Activated T-cell treated with anti-CD3 and anti-CD28 coated beads, Interleukin-2, amount 50 U/mL, for 24 hours (primary cell): ENCODE measurements around the gene NDOR1.

Experiments
- DNase-seq: peaks from one replicate; pipeline ENCODE4 v3.0.0-alpha.2; 2020
- H3K27ac Mint-ChIP-seq: 2 replicates; pipeline ENCODE4 v1.8.0; 2020; ENCODE audit warnings: mild to moderate bottlenecking, mixed read lengths
- H3K27me3 Mint-ChIP-seq: 2 replicates; pipeline ENCODE4 v1.8.0; 2020; ENCODE audit warnings: mixed read lengths
- H3K36me3 Mint-ChIP-seq: 2 replicates; pipeline ENCODE4 v1.8.0; 2020; ENCODE audit warnings: low read depth, mixed read lengths
- H3K4me1 Mint-ChIP-seq: 2 replicates; pipeline ENCODE4 v1.8.0; 2020; ENCODE audit warnings: low read depth, mixed read lengths
- H3K4me3 Mint-ChIP-seq: 2 replicates; pipeline ENCODE4 v1.8.0; 2020; ENCODE audit warnings: mild to moderate bottlenecking, moderate library complexity, mixed read lengths
- H3K9me3 Mint-ChIP-seq: 2 replicates; pipeline ENCODE4 v1.8.0; 2020; ENCODE audit warnings: mixed read lengths

Gene NDOR1

GRCh38 chr9:137164370-137165249 is 40.9 kb upstream of the NDOR1 start:
- H3K9me3 Mint-ChIP-seq: no peaks in the 10 kb centered on the region
- peaks cover 72% of the 10 kb centered on the region for H3K27me3 Mint-ChIP-seq
- no peaks in the 10 kb centered on the region for H3K36me3 Mint-ChIP-seq
- H3K4me3 Mint-ChIP-seq: no peak overlapping the region
- no peak for DNase-seq
- no peak overlapping the region for H3K27ac Mint-ChIP-seq
- peaks cover 11% of the 10 kb centered on the region for H3K4me1 Mint-ChIP-seq

GRCh38 chr9:137165250-137165836 is 40.2 kb upstream of the NDOR1 start:
- H3K27me3 Mint-ChIP-seq: peaks cover 70% of the 10 kb centered on the region
- peaks cover 11% of the 10 kb centered on the region for H3K4me1 Mint-ChIP-seq
- no peak overlapping the region for H3K27ac Mint-ChIP-seq
- DNase-seq: no peak
- no peaks in the 10 kb centered on the region for H3K36me3 Mint-ChIP-seq
- no peak overlapping the region for H3K4me3 Mint-ChIP-seq
- no peaks in the 10 kb centered on the region for H3K9me3 Mint-ChIP-seq

GRCh38 chr9:137166380-137167229 is 38.9 kb upstream of the NDOR1 start:
- DNase-seq: no peak
- no peak overlapping the region for H3K27ac Mint-ChIP-seq
- H3K9me3 Mint-ChIP-seq: no peaks in the 10 kb centered on the region
- H3K36me3 Mint-ChIP-seq: no peaks in the 10 kb centered on the region
- H3K4me1 Mint-ChIP-seq: peaks cover 11% of the 10 kb centered on the region
- peaks cover 72% of the 10 kb centered on the region for H3K27me3 Mint-ChIP-seq
- no peak overlapping the region for H3K4me3 Mint-ChIP-seq

- H3K27me3 Mint-ChIP-seq: peaks cover 76% of the 10 kb centered on the region
- no peak overlapping the region for H3K4me3 Mint-ChIP-seq
- peaks cover 11% of the 10 kb centered on the region for H3K4me1 Mint-ChIP-seq
- no peaks in the 10 kb centered on the region for H3K36me3 Mint-ChIP-seq
- no peak overlapping the region for H3K27ac Mint-ChIP-seq
- DNase-seq: no peak
- H3K9me3 Mint-ChIP-seq: no peaks in the 10 kb centered on the region
Observed at GRCh38 chr9:137167277-137167746, 38.2 kb upstream of the NDOR1 start.

- DNase-seq: no peak
- H3K4me3 Mint-ChIP-seq: no peak overlapping the region
- H3K27me3 Mint-ChIP-seq: peaks cover 77% of the 10 kb centered on the region
Observed at GRCh38 chr9:137167747-137168572, 37.5 kb upstream of the NDOR1 start.

GRCh38 chr9:137168573-137168903 is 37.0 kb upstream of the NDOR1 start:
- Mint-ChIP-seq H3K27ac (no peak overlapping the region), H3K9me3 (no peaks in the 10 kb centered on the region), H3K4me1 (peaks cover 5% of the 10 kb centered on the region), H3K4me3 (no peak overlapping the region), H3K27me3 (peaks cover 77% of the 10 kb centered on the region), H3K36me3 (no peaks in the 10 kb centered on the region)
- DNase-seq: no peak

More at GRCh38 chr9:137167747-137168572, 37.5 kb upstream of the NDOR1 start:
- no peaks in the 10 kb centered on the region for H3K36me3 Mint-ChIP-seq
- H3K4me1 Mint-ChIP-seq: peaks cover 9% of the 10 kb centered on the region
- no peaks in the 10 kb centered on the region for H3K9me3 Mint-ChIP-seq
- H3K27ac Mint-ChIP-seq: no peak overlapping the region

GRCh38 chr9:137168904-137169856 is 36.3 kb upstream of the NDOR1 start:
- peak; percentile 50 for DNase-seq
- H3K9me3 Mint-ChIP-seq: no peaks in the 10 kb centered on the region
- H3K36me3 Mint-ChIP-seq: no peaks in the 10 kb centered on the region
- H3K27me3 Mint-ChIP-seq: peaks cover 79% of the 10 kb centered on the region
- H3K4me3 Mint-ChIP-seq: peak overlapping the region; percentile 51
- H3K4me1 Mint-ChIP-seq: peaks cover 6% of the 10 kb centered on the region
- no peak overlapping the region for H3K27ac Mint-ChIP-seq

GRCh38 chr9:137169896-137170358 is 35.6 kb upstream of the NDOR1 start, which contains the start of gene LRRC26:
Gene LRRC26, minus strand, starts transcription at chr9:137170051. Its CDS starts 108 bp downstream, at chr9:137169943.
- Mint-ChIP-seq H3K4me3 (peak within 1 kb of the TSS; percentile 51), H3K9me3 (no peaks in the 10 kb centered on the region), H3K27me3 (peaks cover 71% of the 10 kb centered on the region), H3K4me1 (peaks cover 10% of the 10 kb centered on the region), H3K36me3 (no peaks in the 10 kb centered on the region), H3K27ac (no peak within 1 kb of the TSS)
- DNase-seq: no peak

GRCh38 chr9:137170486-137171148 is 34.9 kb upstream of the NDOR1 start:
- H3K4me1 Mint-ChIP-seq: peaks cover 12% of the 10 kb centered on the region
- H3K9me3 Mint-ChIP-seq: no peaks in the 10 kb centered on the region
- H3K27me3 Mint-ChIP-seq: peaks cover 64% of the 10 kb centered on the region
- DNase-seq: no peak
- H3K27ac Mint-ChIP-seq: no peak overlapping the region
- H3K36me3 Mint-ChIP-seq: no peaks in the 10 kb centered on the region
- no peak overlapping the region for H3K4me3 Mint-ChIP-seq

- Mint-ChIP-seq H3K4me3 (no peak overlapping the region), H3K27ac (no peak overlapping the region), H3K9me3 (no peaks in the 10 kb centered on the region), H3K36me3 (no peaks in the 10 kb centered on the region), H3K4me1 (peaks cover 12% of the 10 kb centered on the region), H3K27me3 (peaks cover 57% of the 10 kb centered on the region)
- no peak for DNase-seq
Observed at GRCh38 chr9:137171149-137171900, 34.2 kb upstream of the NDOR1 start.

- no peak overlapping the region for H3K27ac Mint-ChIP-seq
- no peaks in the 10 kb centered on the region for H3K9me3 Mint-ChIP-seq
- peaks cover 10% of the 10 kb centered on the region for H3K36me3 Mint-ChIP-seq
- H3K4me1 Mint-ChIP-seq: peaks cover 10% of the 10 kb centered on the region
- H3K27me3 Mint-ChIP-seq: peaks cover 47% of the 10 kb centered on the region
- DNase-seq: no peak
- no peak overlapping the region for H3K4me3 Mint-ChIP-seq
Observed at GRCh38 chr9:137172901-137173795, 32.4 kb upstream of the NDOR1 start.
